Medulla oblongata (tissue), 1 donor: ENCODE results near the gene TNNT1.
A peak's percentile ranks its signal among the peaks of the same experiment; 100 is the strongest.
"Not testable (repeated sequence)": the region's sequence is repeated elsewhere in the genome, so short reads cannot be mapped to it uniquely, and the experiment has no call there.

Experiments
- DNase-seq: peaks from one replicate; pipeline ENCODE4 v3.0.0-alpha.2; 2015; ENCODE audit errors: extremely low spot score

TNNT1 gene

DNA sequence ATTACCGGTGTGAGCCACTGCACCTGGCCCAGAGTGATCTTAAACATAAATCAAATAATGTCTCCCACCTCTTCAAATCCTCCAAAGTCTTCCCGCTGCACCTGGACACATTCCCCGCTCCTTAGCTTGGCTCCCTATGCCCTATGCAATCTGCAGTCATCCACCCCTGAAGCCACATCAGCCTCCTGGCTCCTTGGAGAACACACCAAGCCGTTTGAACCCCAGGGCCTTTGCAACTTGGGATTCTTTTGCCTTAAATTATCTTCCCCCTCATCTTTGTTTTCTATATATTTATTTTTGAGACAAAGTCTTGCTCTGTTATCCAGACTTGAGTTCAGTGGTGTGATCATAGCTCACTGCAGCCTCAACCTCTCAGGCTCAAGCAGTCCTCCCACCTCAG, 20.1 kb upstream of the TNNT1 start:
- DNase-seq = no peak

- DNase-seq = peak; percentile 97
Measured at GRCh38 chr19:55166530-55167268, 17.7 kb upstream of the TNNT1 start, which contains the start of gene DNAAF3. TSS of gene DNAAF3 (minus strand) at chr19:55166613. CDS start at chr19:55166413, 200 bp downstream.

DNA sequence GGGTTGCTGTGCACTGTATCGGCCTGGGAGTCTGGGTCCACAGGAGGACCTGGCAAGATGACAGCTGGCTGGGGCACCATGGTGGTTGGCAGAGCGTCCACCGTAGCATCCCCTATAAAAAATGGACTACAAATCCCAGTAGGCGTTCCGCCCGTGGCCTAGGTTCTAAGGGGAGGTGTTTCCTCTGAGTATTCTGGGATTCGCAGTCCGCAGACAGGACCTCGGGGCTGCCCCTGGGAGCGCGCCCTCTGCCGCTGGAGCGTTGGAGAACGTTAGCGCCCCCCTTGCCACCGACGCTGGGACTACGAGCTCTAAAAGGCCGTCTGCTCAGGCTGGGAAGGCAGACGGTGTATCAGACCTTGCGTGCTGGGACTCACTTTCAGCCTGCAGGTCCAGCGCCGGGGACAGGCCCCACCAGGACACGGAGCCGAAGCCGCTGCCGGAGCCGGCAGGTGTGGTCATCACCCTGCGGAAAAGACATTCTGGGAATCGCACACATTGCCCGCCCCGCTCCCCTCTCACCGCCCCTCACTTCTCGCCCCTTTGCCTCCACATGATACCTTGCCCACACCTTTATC, 17.0 kb upstream of the TNNT1 start:
- DNase-seq = peak; percentile 81

GRCh38 chr19:55161571-55162322, 12.7 kb upstream of the TNNT1 start:
- DNase-seq = no peak

DNA sequence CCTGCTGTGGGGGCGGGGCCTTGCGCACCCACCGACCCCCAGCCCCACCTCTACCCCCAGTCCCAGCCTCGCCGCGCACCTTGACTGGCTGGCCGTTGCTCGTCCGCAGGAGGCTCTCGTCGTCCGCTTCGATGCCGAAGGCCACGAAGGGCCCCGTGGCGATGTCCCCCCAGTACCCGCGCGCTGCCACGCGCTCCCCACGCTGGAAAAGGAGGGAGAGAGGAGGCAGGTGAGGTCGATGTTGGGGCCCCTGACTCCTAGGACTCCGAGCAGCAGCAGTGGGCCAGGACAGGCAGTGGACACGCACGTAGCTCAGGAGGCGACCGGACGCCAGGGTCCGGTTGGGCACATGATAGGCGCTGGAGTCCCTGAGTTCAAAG, 12.0 kb upstream of the TNNT1 start:
- no peak for DNase-seq

GRCh38 chr19:55160128-55160985, 11.4 kb upstream of the TNNT1 start:
- DNase-seq = peak; percentile 61

DNA sequence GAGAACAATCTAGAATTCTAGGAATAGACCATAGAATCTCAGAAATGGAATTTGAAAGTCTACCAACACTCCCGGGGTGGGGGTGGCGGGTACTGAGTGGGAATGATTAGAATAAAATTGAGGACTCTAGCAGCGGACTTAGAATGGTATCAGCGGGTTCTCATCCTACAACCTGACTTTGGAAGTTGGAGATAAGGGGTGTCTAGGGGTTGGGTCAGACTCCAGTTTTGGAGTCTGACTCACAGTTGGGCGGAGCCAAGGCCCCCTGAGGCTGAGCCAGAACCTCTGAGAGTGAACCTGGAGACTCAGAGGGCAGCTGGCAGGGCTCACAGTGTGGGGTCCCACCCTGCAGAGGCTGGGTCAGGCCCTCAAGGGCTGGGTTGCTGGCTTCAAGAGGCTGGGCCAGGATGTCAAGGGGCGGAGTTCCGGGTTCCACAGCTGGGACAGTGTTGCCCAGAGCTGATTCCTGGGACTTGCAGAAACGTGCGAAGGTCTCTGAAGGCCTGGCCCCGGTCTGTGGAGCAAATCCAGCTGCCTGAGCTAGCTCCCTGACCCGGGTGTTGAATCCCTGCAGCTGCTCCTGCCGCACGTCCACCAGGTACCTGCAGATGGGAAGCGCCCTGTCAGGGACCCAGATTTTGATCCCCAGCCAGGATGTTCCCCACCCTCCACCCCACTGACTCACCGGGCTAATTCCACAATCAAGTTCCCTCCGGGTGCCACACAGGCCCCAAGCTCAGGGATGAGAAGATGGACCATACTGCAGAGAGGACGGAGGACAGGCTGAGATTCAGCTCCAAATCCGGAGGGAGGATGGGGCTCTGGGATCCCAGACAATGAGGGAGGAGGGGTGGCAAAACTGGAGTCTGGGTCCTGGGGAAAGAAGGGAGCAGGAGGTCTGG, 10.1 kb upstream of the TNNT1 start:
- no peak for DNase-seq

DNA sequence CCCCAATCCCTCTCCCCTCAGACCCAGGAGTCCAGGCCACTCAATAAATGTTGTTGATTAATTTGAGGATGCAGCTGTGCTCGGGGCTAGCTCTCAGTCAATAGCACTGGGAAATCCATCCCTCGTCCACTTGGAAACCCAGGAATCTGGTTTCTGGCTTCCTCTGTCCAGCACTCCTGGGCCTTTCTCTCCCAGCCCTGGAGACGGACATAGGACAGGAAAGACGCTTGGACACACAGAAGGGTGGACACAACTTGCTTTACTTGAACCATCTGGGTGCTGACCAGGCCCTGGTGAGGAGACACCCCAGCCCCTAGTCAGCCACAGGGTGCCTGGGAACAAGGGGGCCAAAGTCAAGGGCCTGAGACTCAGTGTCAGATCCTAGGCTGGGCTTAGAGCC, 9.4 kb upstream of the TNNT1 start:
- no peak for DNase-seq

DNA sequence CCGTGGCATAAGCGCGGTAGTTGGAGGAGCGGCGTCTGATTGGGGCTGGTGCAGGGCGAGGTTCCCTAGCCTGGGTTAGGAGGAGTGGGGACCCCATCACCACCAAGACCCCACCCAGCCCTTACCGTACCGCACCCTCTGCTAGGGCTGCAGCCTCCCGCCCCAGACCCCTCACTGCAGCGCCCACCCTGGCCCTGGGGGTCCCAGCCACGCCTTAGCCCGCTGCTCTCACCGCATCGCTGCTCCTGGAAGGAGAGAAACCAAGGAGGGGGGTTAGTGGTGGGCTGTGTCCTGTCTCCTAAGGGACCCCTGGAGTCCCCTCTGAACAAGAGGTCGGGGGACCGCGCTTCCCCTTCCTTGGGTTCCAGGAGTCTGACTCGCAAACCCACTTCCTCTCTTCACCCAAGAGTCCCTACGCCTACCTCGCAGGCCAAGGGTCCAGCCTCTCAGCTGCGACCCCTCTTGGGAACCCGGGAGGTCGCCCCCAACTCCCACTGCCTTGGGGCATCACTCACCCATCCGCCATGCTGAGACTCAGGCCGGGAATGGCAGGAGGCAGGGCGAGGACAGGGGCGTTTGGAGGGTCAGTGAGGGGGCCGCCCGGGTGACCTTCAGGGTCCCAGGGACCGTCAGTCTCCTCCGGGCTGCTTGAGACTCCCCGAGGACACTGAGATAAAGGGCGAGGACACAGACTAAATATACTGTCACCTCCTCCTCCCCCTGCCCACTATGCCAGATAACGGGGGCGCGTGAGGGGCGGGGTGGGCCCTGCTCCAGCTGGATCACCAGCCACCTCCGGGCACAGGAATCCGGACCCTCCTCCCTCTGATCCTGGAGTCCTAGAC, 8.3 kb upstream of the TNNT1 start, which contains the start of gene TNNI3:
TNNI3 (minus strand) TSS at position 669 of the 845 bp plus-strand sequence; CDS start at position 526, 143 bp downstream.
- DNase-seq = no peak

DNA sequence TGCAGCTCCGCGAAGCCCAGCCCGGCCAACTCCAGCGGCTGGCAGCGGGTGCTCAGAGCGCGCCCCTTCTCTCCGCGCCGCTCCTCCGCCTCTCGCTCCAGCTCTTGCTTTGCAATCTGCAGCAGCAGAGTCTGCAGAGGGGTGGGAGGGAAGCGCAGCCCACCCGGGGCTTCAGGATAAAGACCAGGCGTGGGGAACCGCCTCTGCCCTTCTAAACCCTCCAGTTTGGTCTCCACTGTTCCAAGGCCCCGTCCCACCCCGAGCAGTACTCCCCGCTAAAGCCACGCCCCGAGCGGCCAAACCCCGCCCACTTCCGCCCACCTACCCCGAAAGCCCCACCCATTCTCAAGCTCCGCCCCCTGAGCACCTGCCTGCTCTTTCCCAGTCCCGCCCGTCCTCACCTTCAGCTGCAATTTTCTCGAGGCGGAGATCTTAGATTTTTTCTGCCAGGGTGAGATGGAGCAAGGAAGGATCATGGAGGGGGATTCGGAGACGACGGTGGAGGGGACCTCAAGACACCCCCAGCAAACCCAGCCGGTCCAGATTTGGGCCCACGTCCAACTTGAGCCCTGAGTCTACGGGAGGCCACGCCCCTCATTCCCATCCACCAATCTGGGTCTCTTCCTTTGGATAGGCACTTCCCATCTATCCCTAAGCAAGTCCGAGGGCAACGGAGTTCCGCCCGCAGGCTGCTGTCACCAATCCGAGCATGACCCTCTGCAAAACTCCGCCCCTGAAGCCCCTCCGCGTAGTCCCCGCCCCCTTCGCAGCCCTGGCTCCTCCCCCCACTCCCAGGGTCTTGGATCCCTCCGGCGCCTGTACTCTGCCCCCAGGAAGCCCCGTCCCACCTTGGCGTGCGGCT, 7.4 kb upstream of the TNNT1 start:
- no peak for DNase-seq

DNA sequence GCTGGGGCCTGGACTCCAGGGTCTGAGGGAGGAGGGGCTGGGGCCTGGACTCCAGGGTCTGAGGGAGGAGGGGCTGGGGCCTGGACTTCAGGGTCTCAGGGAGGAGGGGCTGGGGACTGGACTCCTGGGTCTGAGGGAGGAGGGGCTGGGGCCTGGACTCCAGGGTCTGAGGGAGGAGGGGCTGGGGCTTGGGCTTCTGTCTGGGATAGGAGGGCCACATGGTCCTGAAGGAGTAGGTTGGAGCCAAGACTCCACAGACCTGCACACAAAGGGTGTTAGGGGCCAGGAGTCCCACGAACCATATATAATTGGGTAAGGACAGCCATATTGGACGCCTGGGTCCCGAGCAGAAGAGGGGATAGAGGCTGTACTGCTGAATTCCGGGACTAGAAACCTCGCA, 6.8 kb upstream of the TNNT1 start:
- DNase-seq = not testable (repeated sequence)

GRCh38 chr19:55153652-55154264, 4.8 kb upstream of the TNNT1 start:
- DNase-seq = no peak

DNA sequence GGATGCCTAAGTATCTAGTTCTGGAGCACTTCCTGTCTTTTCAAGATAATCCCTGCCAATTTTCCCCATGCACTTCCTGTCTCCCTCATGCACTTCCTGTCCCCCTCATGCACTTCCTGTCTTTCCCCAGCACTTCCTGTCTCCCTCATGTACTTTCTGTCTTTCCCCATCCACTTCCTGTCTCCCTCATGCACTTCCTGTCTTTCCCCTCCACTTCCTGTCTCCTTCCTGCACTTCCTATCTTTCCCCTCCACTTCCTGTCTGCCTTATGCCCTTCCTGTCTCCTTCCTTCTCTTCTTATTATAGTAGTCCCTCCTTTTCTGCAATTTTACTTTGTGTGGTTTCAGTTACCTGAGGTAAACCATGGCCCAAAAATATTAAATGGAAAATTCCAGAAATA, 3.0 kb upstream of the TNNT1 start:
- no peak for DNase-seq

DNA sequence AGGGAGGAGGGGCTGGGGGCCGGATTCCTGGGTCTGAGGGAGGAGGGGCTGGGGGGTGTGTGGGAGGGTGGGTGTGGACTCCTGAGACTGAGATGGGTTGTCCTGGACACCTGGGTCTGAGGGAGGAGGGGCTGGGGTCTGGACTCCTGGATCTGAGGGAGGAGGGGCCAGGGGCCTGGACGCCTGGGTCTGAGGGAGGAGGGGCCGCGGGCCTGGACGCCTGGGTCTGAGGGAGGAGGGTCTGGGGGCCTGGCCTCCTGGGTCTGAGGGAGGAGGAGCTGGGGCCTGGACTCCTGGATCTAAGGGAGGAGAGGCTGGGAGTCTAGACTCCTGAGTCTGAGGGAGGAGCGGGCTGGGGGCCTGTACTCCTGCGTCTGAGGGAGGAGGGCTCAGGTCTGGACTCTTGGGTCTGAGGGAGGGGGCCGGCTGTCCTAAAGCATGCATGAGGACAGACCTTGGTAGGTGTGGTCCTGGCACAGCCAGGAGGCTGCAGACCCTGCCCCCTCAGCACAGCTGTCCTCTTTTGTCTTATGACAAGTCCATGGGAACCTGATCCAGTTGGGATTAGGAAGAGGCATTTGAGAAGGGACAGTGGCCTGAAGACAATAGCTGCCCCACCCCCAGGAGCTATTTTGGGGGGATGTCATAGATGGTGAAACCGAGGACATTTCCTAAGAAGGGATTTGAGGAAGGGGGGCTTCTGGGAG, 1.3 kb downstream of the TNNT1 start:
- no peak for DNase-seq

DNA sequence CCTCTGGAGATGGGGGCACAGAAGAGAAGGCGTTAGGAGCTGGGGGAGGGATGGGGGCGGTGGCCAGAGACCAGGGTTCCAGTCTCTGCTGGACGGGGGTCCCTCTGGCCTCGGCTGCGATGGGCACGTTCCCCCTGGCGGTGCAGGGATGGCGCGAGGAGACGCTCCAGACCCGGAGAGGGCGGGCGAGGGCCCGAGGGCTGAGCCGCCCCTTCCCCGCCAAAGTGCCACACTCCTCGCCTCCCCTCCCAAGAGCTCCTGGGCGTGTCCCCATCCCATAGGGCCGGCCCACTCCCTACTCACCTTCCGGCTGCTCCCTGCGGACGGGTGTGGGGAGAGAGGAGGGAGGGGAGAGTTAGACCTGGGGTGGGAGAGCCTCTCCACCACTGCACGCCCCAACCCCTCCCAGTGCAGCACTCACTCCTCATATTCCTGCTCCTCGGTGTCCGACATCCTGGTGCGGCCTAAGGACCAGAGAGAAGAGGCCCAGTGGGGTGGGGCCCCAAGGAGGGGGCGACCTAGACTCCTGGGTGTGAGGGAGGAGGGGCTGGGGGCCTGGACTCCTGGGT, 2.2 kb downstream of the TNNT1 start:
- DNase-seq = no peak

DNA sequence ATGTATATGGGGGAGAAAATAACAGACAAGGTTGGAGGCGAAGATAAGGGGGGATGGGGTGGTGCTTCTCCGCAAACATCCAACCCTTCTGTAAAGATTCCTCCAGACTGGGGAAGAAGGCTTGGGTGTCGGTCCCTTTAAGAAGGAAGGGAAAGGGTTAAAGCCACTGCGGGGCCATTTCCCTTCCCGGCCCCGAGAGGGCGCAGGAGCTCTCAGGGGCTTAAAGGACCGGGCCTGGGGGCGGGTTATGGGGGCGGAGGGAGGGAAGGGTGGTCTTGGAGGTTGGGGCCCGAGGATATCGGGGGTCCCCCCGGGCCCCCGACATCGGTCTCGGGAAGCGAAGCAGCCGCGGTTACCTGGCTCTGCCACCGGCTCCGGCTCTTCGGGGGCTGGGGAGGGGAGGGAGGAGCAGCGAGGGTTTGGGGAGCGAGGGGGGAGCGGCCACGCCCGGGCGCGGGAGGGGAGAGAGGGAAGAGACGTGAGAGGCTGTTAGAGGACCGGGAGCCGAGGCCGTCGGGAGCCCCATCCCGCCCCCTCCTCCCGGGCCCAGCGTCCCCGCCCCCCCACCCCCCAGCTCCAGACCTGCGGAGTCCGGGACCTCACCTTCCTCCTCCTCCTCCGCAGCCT, 2.8 kb downstream of the TNNT1 start:
- no peak for DNase-seq

DNA sequence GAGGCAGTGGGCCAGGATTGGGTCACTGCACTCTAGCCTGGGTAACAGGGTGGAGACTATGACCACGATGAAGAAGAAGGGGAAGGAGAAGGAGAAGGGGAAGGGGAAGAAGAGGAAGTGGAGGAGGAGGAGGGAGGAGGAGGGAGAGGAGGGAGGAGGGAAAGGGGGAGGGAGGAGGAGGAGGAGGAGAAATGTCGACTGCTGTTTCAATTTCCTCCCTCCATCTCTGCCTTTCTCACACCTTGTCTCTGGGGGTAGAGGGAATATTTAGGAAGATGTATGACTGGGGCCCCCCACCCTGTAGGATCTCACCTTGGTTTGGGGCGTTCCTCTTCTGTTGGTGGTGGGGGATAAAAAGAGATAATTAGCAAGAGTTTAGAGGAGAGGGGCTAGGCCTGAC, 3.8 kb downstream of the TNNT1 start:
- no peak for DNase-seq
